Pancreas (tissue), 10 donors: ENCODE results near the gene PIK3AP1. TPM values are rescaled to one million over a fixed set of nuclear protein-coding genes. Genes with fewer than 3 reads are reported as not detected.

Source experiments
- ATAC-seq, 4 donors: fragments of 200-7000 bp; cut with Tn5 transposase; one replicate each; pipeline versions ENCODE4 v1.8.0 to v1.9.1; 2020; ENCODE audit warnings: mild to moderate bottlenecking in 4 of 4, moderate library complexity in 4 of 4
- DNase-seq, 6 donors: peaks; one replicate each; pipeline ENCODE4 v3.0.0-alpha.2; 2020
- FAIRE-seq: peaks from 2 replicates; lab custom pipeline; 2012; peaks lifted over from hg19 to GRCh38; lab: Jason Lieb, UNC
- H3K27ac ChIP-seq, 4 donors: fragments of 200-600 bp; sonication (generic); 1 replicate in 3 of 4; 2 replicates in 1 of 4; pipeline versions ENCODE4 v1.5.0 to v1.8.0; 2020
- H3K27me3 ChIP-seq, 4 donors: fragments of 200-600 bp; one replicate each; pipeline ENCODE4 v1.8.0; 2021
- H3K36me3 ChIP-seq, 3 donors: fragments of 200-600 bp; sonication (generic) in 1 of 3; one replicate each; pipeline versions ENCODE4 v1.5.0 to v1.8.0; 2020 to 2021
- H3K4me1 ChIP-seq, 3 donors: fragments of 200-600 bp; one replicate each; pipeline ENCODE4 v1.8.0; 2021
- H3K4me3 ChIP-seq, 4 donors: fragments of 200-600 bp; sonication (generic) in 2 of 4; one replicate each; pipeline versions ENCODE4 v1.5.0 to v1.8.0; 2020 to 2021
- H3K9me3 ChIP-seq, 4 donors: fragments of 200-600 bp; one replicate each; pipeline ENCODE4 v1.8.0; 2021
- WGBS, 2 donors: extraction: QIAGEN DNeasy Blood & Tissue Kit; methylation state at CpG; one replicate each; pipeline ENCODE4 v1.1.7; 2013; 5-methylcytosine and 5-hydroxymethylcytosine counted together
- intact Hi-C, 3 donors: fragments of 100-400 bp; cut with DNase I; formaldehyde crosslinking; loops; one replicate each; pipeline versions ENCODE4 v1.11.1 to v1.14.2; 2022
- polyA plus RNA-seq, 2 donors: library from polyadenylated mRNA; stranded (reverse); fragments of 200-250 nt; gene quantifications; one replicate each; pipeline ENCODE4 v1.2.3, GENCODE V29; 2013
- total RNA-seq, 6 donors: library from RNA; stranded (reverse); fragmentation: NEBNext Ultra II Directional in 4 of 6; extraction: Animal tissue kit (Norgen Biotek cat#: 25700) in 4 of 6; gene quantifications; one replicate each; pipeline versions ENCODE4 v1.2.1 to v1.2.4, GENCODE V29; 2021 to 2023
- TF ChIP-seq, protein P1 (sequence below), 4 donors: fragments of 200-600 bp; sonication (generic) in 3 of 4; IDR thresholded peaks; one replicate each; pipeline versions ENCODE4 v1.5.0 to v1.8.0; 2021; ENCODE audit warnings: antibody characterized with exemption in 4 of 4
- donor health status: healthy with polysubstance abuse.
- donor health status: DM: no; HTN: no; CAD: no; lungs with moderate emphysema.
- donor health status: DM: no; HTN: no; CAD: no.
- donor health status: control.
- donor health status: control.
- donor health status: Bipolar disorder and iron deficiency.
- donor health status: DM: yes; HTN: yes; CAD: no.
- donor health status: DM: no; HTN: no; CAD: no.
- donor health status: DM: no; HTN: no; CAD: no.
- donor health status: DM: yes; HTN: yes; CAD: no.

The PIK3AP1 gene, protein sequence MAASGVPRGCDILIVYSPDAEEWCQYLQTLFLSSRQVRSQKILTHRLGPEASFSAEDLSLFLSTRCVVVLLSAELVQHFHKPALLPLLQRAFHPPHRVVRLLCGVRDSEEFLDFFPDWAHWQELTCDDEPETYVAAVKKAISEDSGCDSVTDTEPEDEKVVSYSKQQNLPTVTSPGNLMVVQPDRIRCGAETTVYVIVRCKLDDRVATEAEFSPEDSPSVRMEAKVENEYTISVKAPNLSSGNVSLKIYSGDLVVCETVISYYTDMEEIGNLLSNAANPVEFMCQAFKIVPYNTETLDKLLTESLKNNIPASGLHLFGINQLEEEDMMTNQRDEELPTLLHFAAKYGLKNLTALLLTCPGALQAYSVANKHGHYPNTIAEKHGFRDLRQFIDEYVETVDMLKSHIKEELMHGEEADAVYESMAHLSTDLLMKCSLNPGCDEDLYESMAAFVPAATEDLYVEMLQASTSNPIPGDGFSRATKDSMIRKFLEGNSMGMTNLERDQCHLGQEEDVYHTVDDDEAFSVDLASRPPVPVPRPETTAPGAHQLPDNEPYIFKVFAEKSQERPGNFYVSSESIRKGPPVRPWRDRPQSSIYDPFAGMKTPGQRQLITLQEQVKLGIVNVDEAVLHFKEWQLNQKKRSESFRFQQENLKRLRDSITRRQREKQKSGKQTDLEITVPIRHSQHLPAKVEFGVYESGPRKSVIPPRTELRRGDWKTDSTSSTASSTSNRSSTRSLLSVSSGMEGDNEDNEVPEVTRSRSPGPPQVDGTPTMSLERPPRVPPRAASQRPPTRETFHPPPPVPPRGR
- total RNA-seq, result 10 to 100 TPM; 15.0 to 71.0 (median 32.0) TPM
- 10 to 100 TPM; 15.7 to 16.2 TPM for polyA plus RNA-seq

GRCh38 chr10:96720422-96721206, at the start of gene PIK3AP1:
PIK3AP1 (minus strand) TSS chr10:96720514; CDS start chr10:96720394, 120 bp downstream.
- Histone ChIP-seq H3K36me3 (no peaks in the 10 kb centered on the region), H3K4me1 (peaks cover 0 to 14% (median 13%) of the 10 kb centered on the region in 3 donors), H3K27me3 (no peaks in the 10 kb centered on the region), H3K27ac (peak within 1 kb of the TSS; percentile 52 to 89 (median 68)), H3K9me3 (no peaks in the 10 kb centered on the region), H3K4me3 (peak within 1 kb of the TSS; percentile 40 to 72 (median 65))
- FAIRE-seq (no peak), ATAC-seq (peak; percentile 80 to 87 (median 82)), DNase-seq (peak; percentile 64 to 88 (median 77))
- 1 to 3% methylated on average over 36 to 52 of the region's 52 CpGs for WGBS, 2 donors
- TF ChIP-seq, protein P1, sequence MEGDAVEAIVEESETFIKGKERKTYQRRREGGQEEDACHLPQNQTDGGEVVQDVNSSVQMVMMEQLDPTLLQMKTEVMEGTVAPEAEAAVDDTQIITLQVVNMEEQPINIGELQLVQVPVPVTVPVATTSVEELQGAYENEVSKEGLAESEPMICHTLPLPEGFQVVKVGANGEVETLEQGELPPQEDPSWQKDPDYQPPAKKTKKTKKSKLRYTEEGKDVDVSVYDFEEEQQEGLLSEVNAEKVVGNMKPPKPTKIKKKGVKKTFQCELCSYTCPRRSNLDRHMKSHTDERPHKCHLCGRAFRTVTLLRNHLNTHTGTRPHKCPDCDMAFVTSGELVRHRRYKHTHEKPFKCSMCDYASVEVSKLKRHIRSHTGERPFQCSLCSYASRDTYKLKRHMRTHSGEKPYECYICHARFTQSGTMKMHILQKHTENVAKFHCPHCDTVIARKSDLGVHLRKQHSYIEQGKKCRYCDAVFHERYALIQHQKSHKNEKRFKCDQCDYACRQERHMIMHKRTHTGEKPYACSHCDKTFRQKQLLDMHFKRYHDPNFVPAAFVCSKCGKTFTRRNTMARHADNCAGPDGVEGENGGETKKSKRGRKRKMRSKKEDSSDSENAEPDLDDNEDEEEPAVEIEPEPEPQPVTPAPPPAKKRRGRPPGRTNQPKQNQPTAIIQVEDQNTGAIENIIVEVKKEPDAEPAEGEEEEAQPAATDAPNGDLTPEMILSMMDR (IDR thresholded peaks at IDR 0.05), result no peak
- intact Hi-C loops, result loop anchor here in 1 of 3 donors (5.0 kb wide), 1 partner anchor 83 kb away; no protein-coding TSS in a partner anchor

DNA sequence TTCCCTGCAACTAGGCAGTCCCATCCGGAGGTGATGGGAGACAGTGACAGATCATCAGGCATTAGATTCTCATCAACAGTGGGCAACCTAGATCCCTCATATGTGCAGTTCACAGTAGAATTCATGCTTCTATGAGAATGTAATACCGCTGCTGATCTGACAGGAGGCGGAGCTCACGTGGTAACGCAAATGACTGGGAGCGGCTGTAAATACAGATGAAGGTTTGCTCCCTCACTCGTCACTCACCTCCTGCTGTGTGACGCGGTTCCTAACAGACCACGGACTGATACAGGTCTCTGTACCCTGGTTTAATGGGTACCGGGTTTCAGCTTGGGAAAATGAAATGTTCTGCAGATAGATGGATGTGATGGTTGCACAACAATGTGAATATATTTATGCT, 47.8 kb upstream of the PIK3AP1 start:
- H3K4me3 ChIP-seq, result no peak overlapping the region
- H3K9me3 ChIP-seq, result no peaks in the 10 kb centered on the region
- TF ChIP-seq, protein P1 (IDR thresholded peaks at IDR 0.05), result no peak
- H3K27me3 ChIP-seq, result no peaks in the 10 kb centered on the region
- H3K4me1 ChIP-seq, result no peaks in the 10 kb centered on the region
- no peak overlapping the region for H3K27ac ChIP-seq
- intact Hi-C loops, result loop anchor here in 1 of 3 donors (5.0 kb wide), 1 partner anchor 259 kb away; no protein-coding TSS in a partner anchor
- 83 to 89% methylated on average over 11 of the region's 11 CpGs for WGBS, 2 donors
- no peaks in the 10 kb centered on the region for H3K36me3 ChIP-seq
- FAIRE-seq, result no peak
- DNase-seq, result no peak
- no peak for ATAC-seq

- Histone ChIP-seq H3K36me3 (no peaks in the 10 kb centered on the region), H3K27me3 (no peaks in the 10 kb centered on the region), H3K4me3 (no peak overlapping the region), H3K9me3 (no peaks in the 10 kb centered on the region), H3K27ac (no peak overlapping the region), H3K4me1 (no peaks in the 10 kb centered on the region)
- no peak for ATAC-seq
- DNase-seq, result no peak
- TF ChIP-seq, protein P1 (IDR thresholded peaks at IDR 0.05), result no peak
- 90 to 92% methylated on average over 2 of the region's 2 CpGs for WGBS, 2 donors
- intact Hi-C loops, result loop anchor here in 1 of 3 donors (5.0 kb wide), 1 partner anchor 260 kb away; no protein-coding TSS in a partner anchor
- no peak for FAIRE-seq
Measured at GRCh38 chr10:96767611-96768010, 47.3 kb upstream of the PIK3AP1 start.

DNA sequence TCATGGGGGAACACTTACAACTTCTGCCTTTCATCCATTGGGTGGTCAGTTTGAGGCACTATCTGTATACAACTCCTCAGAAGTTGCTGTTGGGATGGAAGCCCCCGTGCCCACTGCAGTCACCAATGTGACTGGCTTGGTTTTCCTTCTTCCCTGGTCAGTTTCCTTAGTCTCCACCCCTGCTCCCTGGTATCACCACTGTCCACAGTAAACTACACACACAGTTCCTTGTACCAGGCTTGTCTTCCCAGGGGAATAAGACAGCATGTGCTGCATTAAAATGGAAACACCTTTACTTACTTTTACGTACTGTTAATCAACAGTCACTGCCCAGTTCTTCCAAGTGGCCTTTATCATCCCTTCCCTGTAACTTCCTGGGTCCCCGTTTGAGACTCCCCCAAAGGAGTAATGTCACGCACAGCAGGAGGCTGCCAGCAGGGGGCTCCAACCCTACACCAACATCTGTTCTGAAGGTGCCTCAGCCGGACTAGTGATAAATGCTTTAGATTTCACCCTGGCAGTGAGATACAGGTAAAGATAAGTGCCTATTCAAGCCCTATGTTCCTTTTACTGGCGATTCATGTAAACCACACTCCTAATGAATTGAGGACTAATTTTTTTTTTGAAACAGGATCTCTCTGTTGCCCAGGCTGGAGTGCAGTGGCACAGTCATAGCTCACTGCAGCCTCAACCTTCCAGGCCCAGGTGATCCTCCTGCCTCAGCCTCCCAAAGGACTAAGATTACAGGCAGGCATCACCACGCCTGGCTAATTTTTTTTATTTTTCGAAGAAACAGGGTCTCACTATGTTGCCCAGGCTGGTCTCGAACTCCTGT, 45.3 kb upstream of the PIK3AP1 start:
- intact Hi-C loops, result loop anchor here in 1 of 3 donors (5.0 kb wide), 1 partner anchor 262 kb away; no protein-coding TSS in a partner anchor
- 30 to 41% methylated on average over 9 of the region's 9 CpGs for WGBS, 2 donors
- ATAC-seq, result peak; percentile 78 to 96 (median 93)
- peak; percentile 44 to 85 (median 66) for DNase-seq
- no peaks in the 10 kb centered on the region for H3K36me3 ChIP-seq
- H3K9me3 ChIP-seq, result no peaks in the 10 kb centered on the region
- no peaks in the 10 kb centered on the region for H3K27me3 ChIP-seq
- TF ChIP-seq, protein P1 (IDR thresholded peaks at IDR 0.05), result peak; percentile 79 to 81 (median 80)
- no peak overlapping the region for H3K4me3 ChIP-seq
- FAIRE-seq, result no peak
- no peaks in the 10 kb centered on the region for H3K4me1 ChIP-seq
- no peak overlapping the region for H3K27ac ChIP-seq
